Measurements from ENCODE around the gene DBF4.

DNA sequence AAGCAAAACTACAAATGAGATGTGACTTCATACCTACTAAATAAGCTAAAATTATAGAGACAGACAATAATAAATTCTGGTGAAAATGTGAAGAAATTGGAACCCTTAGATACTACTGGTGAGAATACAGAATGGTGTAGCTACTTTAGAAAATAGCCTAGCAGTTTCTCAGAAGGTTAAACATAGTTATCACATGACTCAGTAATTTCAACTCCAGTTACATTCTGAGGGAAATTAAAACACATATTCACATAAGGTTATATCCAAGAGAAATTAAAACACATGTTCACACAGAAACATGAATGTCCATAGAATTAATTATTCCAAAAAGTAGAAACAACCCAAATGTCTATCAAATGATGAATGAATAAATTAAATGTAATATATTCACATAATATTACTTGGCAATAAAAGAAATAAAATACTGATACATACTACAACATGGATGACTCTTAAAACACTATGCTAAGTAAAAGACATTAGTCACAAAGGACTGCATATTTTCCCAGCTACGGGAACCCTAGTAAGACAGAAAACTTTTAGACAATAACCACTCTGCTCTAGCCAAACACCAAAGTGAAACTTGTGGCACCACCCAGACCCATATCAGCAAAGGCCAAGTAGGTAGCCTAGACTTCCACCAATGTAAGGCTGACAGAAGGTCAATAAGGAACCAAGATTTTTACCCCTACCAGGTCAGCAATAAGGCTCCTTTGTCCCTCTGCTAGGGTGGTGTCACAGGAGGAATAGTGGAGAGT, 25.3 kb upstream of the DBF4 start:
- TF ChIP-seq EZH2 (conservative IDR thresholded peaks at IDR 0.05; ENCODE audit: low read depth, low read length) (no peak), SUZ12 (IDR thresholded peaks at IDR 0.05; ENCODE audit: low read depth, low read length) (no peak), SRF (IDR thresholded peaks at IDR 0.05; ENCODE audit: low read depth, low read length) (no peak), RAD21 (CRISPR knock-in tag; IDR thresholded peaks at IDR 0.05) (no peak), HNRNPL (IDR thresholded peaks at IDR 0.05; ENCODE audit: low read depth, low read length) (no peak), POLR2AphosphoS5 (IDR thresholded peaks at IDR 0.05; ENCODE audit: low read depth, low read length) (no peak), ZBTB21 (CRISPR knock-in tag; IDR thresholded peaks at IDR 0.05) (no peak), BRF2 (CRISPR knock-in tag; IDR thresholded peaks at IDR 0.05) (no peak)
- TF ChIP-seq, protein P1, sequence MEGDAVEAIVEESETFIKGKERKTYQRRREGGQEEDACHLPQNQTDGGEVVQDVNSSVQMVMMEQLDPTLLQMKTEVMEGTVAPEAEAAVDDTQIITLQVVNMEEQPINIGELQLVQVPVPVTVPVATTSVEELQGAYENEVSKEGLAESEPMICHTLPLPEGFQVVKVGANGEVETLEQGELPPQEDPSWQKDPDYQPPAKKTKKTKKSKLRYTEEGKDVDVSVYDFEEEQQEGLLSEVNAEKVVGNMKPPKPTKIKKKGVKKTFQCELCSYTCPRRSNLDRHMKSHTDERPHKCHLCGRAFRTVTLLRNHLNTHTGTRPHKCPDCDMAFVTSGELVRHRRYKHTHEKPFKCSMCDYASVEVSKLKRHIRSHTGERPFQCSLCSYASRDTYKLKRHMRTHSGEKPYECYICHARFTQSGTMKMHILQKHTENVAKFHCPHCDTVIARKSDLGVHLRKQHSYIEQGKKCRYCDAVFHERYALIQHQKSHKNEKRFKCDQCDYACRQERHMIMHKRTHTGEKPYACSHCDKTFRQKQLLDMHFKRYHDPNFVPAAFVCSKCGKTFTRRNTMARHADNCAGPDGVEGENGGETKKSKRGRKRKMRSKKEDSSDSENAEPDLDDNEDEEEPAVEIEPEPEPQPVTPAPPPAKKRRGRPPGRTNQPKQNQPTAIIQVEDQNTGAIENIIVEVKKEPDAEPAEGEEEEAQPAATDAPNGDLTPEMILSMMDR (CRISPR knock-in tag; IDR thresholded peaks at IDR 0.05), result no peak
- TF ChIP-seq, protein P2, sequence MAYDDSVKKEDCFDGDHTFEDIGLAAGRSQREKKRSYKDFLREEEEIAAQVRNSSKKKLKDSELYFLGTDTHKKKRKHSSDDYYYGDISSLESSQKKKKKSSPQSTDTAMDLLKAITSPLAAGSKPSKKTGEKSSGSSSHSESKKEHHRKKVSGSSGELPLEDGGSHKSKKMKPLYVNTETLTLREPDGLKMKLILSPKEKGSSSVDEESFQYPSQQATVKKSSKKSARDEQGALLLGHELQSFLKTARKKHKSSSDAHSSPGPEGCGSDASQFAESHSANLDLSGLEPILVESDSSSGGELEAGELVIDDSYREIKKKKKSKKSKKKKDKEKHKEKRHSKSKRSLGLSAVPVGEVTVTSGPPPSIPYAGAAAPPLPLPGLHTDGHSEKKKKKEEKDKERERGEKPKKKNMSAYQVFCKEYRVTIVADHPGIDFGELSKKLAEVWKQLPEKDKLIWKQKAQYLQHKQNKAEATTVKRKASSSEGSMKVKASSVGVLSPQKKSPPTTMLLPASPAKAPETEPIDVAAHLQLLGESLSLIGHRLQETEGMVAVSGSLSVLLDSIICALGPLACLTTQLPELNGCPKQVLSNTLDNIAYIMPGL (CRISPR knock-in tag; IDR thresholded peaks at IDR 0.05; ENCODE audit: borderline replicate concordance in 1 of 2, low read depth in 1 of 2), result no peak
- TF ChIP-seq, protein P3, sequence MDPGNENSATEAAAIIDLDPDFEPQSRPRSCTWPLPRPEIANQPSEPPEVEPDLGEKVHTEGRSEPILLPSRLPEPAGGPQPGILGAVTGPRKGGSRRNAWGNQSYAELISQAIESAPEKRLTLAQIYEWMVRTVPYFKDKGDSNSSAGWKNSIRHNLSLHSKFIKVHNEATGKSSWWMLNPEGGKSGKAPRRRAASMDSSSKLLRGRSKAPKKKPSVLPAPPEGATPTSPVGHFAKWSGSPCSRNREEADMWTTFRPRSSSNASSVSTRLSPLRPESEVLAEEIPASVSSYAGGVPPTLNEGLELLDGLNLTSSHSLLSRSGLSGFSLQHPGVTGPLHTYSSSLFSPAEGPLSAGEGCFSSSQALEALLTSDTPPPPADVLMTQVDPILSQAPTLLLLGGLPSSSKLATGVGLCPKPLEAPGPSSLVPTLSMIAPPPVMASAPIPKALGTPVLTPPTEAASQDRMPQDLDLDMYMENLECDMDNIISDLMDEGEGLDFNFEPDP (CRISPR knock-in tag; conservative IDR thresholded peaks at IDR 0.05), result no peak
